Caco-2 (cell line): ENCODE results near the gene PPP4R3B. TPM values are rescaled to one million over a fixed set of nuclear protein-coding genes. Genes with fewer than 3 reads are reported as not detected.
A peak's percentile ranks its signal among the peaks of the same experiment; 100 is the strongest.
"Not testable (repeated sequence)": the region's sequence is repeated elsewhere in the genome, so short reads cannot be mapped to it uniquely, and the experiment has no call there.

Experiments used
- BruUV-seq: library from RNA; stranded (reverse); fragments of 400-500 nt; replicated peaks from 2 replicates; lab custom pipeline; 2021; lab: Mats Ljungman, UMichigan
- CTCF ChIA-PET: fragments of 300-600 bp; sonication (Branson Sonifier 250); formaldehyde crosslinking; loops from one replicate; lab custom pipeline; 2022; ENCODE audit warnings: antibody characterized with exemption; lab: Charles Lee
- POLR2A ChIA-PET: fragments of 300-600 bp; sonication (Branson Sonifier 250); formaldehyde crosslinking; loops from one replicate; lab custom pipeline; 2022; ENCODE audit warnings: antibody characterized with exemption; lab: Charles Lee
- DNase-seq, 2 experiments: peaks; one replicate each; pipeline versions ENCODE4 v3.0.0 to v3.0.0-alpha.2; 2020 to 2022
- H3K27me3 ChIP-seq: replicated peaks from 2 replicates; pipeline ENCODE4 v1.6.0; 2011; ENCODE audit warnings: low read length; ENCODE audit not compliant: control insufficient read depth, insufficient read depth
- H3K36me3 ChIP-seq: 2 replicates; pipeline ENCODE4 v1.5.1; 2011; ENCODE audit warnings: low read length; ENCODE audit not compliant: control insufficient read depth, insufficient read depth
- H3K4me1 ChIP-seq: fragments of 250-450 bp; sonication (Bioruptor Pico); 2 replicates; pipeline ENCODE4 v1.5.1; 2020; ENCODE audit warnings: mild to moderate bottlenecking
- H3K4me3 ChIP-seq: 2 replicates; pipeline ENCODE4 v1.5.1; 2011; ENCODE audit warnings: low read depth, mild to moderate bottlenecking, control low read depth, low read length
- H3K9me3 ChIP-seq: fragments of 250-450 bp; sonication (Bioruptor Pico); 2 replicates; pipeline ENCODE4 v1.5.1; 2020; ENCODE audit warnings: mild to moderate bottlenecking, moderate library complexity
- H3K27ac Mint-ChIP-seq: one replicate; pipeline ENCODE4 v1.8.0; 2022; ENCODE audit warnings: mixed read lengths; ENCODE audit not compliant: unreplicated experiment
- H3K27me3 Mint-ChIP-seq: one replicate; pipeline ENCODE4 v1.8.0; 2022; ENCODE audit warnings: mixed read lengths; ENCODE audit not compliant: insufficient read depth, unreplicated experiment
- H3K36me3 Mint-ChIP-seq: one replicate; pipeline ENCODE4 v1.8.0; 2022; ENCODE audit warnings: mild to moderate bottlenecking, mixed read lengths; ENCODE audit not compliant: insufficient read depth, unreplicated experiment
- H3K4me1 Mint-ChIP-seq: one replicate; pipeline ENCODE4 v1.8.0; 2022; ENCODE audit warnings: low read depth, mixed read lengths; ENCODE audit not compliant: unreplicated experiment
- H3K4me3 Mint-ChIP-seq: one replicate; pipeline ENCODE4 v1.8.0; 2022; ENCODE audit warnings: mild to moderate bottlenecking, moderate library complexity, mixed read lengths; ENCODE audit not compliant: unreplicated experiment
- H3K9me3 Mint-ChIP-seq: one replicate; pipeline ENCODE4 v1.8.0; 2022; ENCODE audit warnings: mixed read lengths; ENCODE audit not compliant: unreplicated experiment
- intact Hi-C: fragments of 100-400 bp; cut with micrococcal nuclease; formaldehyde crosslinking; loops from one replicate; pipeline ENCODE4 v1.10.0; 2022; ENCODE audit not compliant: unreplicated experiment
- total RNA-seq: library from RNA; stranded (reverse); gene quantifications from 2 replicates; pipeline ENCODE4 v1.2.3, GENCODE V29; 2022
- TF ChIP-seq, protein P1 (sequence below), 2 experiments: fragments of 200-600 bp in 1 of 2; IDR thresholded peaks; 1 replicate in 1 of 2; 2 replicates in 1 of 2; pipeline versions ENCODE4 v1.5.1 to v1.8.0; 2011 to 2022; ENCODE audit warnings: antibody characterized with exemption in 1 of 2, control low read depth in 1 of 2, inconsistent platforms in 1 of 2, low read depth in 1 of 2, low read length in 1 of 2, mild to moderate bottlenecking in 1 of 2, moderate library complexity in 1 of 2; ENCODE audit not compliant: insufficient read depth in 1 of 2, severe bottlenecking in 1 of 2, unreplicated experiment in 1 of 2

PPP4R3B gene
- total RNA-seq, 1 experiment from 2014 or later, result 54.7 TPM

DNA sequence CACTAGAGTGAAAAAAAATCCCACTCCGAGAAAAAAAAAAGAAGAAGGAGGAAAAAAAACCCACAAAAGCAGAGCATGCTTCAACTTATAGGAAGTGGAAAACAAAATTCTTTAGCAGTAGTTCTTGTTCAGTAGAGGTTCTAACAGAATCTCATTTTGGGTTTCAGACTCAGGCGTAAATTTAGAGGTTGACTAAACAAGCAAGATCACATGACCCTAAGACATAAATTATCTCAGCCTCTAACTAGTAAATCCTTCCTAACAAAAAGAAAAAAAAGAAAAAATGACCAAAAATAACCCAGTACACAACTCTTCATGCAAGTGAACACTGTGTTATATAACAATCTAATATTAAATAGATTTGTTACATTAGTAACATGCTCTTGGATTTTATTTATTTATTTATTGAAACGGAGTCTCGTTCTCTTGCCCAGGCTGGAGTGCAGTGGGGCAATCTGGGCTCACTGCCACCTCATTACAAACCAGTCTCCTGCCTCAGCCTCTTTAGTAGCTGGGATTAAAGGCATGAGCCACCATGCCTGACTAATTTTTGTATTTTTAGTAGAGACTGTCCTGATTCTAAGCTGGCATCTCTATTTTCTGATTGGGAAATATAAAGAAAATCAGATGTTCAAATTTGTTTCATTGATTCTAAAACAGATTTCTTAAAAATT lies 35.4 kb downstream of the PPP4R3B start:
- DNase-seq, result no peak
- H3K9me3 Mint-ChIP-seq, result no peaks in the 10 kb centered on the region
- H3K4me1 ChIP-seq, result no peaks in the 10 kb centered on the region
- no peaks in the 10 kb centered on the region for H3K27me3 Mint-ChIP-seq
- H3K27me3 ChIP-seq, result no peaks in the 10 kb centered on the region
- H3K36me3 Mint-ChIP-seq, result peaks cover 42% of the 10 kb centered on the region
- H3K36me3 ChIP-seq, result no peaks in the 10 kb centered on the region; the same call in 1 of the 2 replicates
- no peak overlapping the region for H3K4me3 ChIP-seq
- ChIA-PET POLR2A (no interaction called here), CTCF (interaction anchor here (0.6 to 0.7 kb wide), 2 partner anchors 12 to 36 kb away, joined by 3 read pairs; no protein-coding TSS in a partner anchor)
- no peak overlapping the region for H3K4me3 Mint-ChIP-seq
- H3K27ac Mint-ChIP-seq, result no peak overlapping the region
- TF ChIP-seq, protein P1, sequence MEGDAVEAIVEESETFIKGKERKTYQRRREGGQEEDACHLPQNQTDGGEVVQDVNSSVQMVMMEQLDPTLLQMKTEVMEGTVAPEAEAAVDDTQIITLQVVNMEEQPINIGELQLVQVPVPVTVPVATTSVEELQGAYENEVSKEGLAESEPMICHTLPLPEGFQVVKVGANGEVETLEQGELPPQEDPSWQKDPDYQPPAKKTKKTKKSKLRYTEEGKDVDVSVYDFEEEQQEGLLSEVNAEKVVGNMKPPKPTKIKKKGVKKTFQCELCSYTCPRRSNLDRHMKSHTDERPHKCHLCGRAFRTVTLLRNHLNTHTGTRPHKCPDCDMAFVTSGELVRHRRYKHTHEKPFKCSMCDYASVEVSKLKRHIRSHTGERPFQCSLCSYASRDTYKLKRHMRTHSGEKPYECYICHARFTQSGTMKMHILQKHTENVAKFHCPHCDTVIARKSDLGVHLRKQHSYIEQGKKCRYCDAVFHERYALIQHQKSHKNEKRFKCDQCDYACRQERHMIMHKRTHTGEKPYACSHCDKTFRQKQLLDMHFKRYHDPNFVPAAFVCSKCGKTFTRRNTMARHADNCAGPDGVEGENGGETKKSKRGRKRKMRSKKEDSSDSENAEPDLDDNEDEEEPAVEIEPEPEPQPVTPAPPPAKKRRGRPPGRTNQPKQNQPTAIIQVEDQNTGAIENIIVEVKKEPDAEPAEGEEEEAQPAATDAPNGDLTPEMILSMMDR (IDR thresholded peaks at IDR 0.05; ENCODE audit: insufficient read depth in 1 of 2, low read depth in 1 of 2, low read length in 1 of 2, severe bottlenecking in 1 of 2, unreplicated experiment in 1 of 2), result no peak
- H3K4me1 Mint-ChIP-seq, result no peaks in the 10 kb centered on the region
- BruUV-seq, result no TSS peak
- intact Hi-C loops, result no loop called here
- no peaks in the 10 kb centered on the region for H3K9me3 ChIP-seq

- Histone ChIP-seq H3K36me3 (no peaks in the 10 kb centered on the region; the same call in 1 of the 2 replicates), H3K9me3 (no peaks in the 10 kb centered on the region), H3K27me3 (no peaks in the 10 kb centered on the region), H3K4me3 (no peak overlapping the region), H3K4me1 (no peaks in the 10 kb centered on the region)
- TF ChIP-seq, protein P1 (IDR thresholded peaks at IDR 0.05; ENCODE audit: insufficient read depth in 1 of 2, low read depth in 1 of 2, low read length in 1 of 2, severe bottlenecking in 1 of 2, unreplicated experiment in 1 of 2), result peak; percentile 22 to 39
- no peaks in the 10 kb centered on the region for H3K27me3 Mint-ChIP-seq
- DNase-seq, result peak in 1 of 2 experiments; percentile 27
- no peaks in the 10 kb centered on the region for H3K9me3 Mint-ChIP-seq
- POLR2A ChIA-PET, result no interaction called here
- H3K36me3 Mint-ChIP-seq, result peaks cover 44% of the 10 kb centered on the region
- CTCF ChIA-PET, result interaction anchor here (0.6 to 0.7 kb wide), 2 partner anchors 13 to 37 kb away, joined by 3 read pairs; no protein-coding TSS in a partner anchor
- BruUV-seq, result no TSS peak
- no peaks in the 10 kb centered on the region for H3K4me1 Mint-ChIP-seq
- intact Hi-C loops, result no loop called here
- no peak overlapping the region for H3K27ac Mint-ChIP-seq
- H3K4me3 Mint-ChIP-seq, result no peak overlapping the region
These were observed 36.0 kb downstream of the PPP4R3B start for GRCh38 chr2:55581435-55581834.

- H3K36me3 Mint-ChIP-seq, result peaks cover 51% of the 10 kb centered on the region
- CTCF ChIA-PET, H3K27me3 ChIP-seq, POLR2A ChIA-PET, H3K4me3 Mint-ChIP-seq, H3K27me3 Mint-ChIP-seq, H3K4me3 ChIP-seq, BruUV-seq, H3K36me3 ChIP-seq, DNase-seq, H3K9me3 ChIP-seq, H3K9me3 Mint-ChIP-seq, H3K27ac Mint-ChIP-seq, H3K4me1 Mint-ChIP-seq, intact Hi-C loops, H3K4me1 ChIP-seq: not testable (repeated sequence)
These were observed 48.4 kb downstream of the PPP4R3B start for GRCh38 chr2:55569002-55569401.
